ENCODE data around the gene CADM2.
"Not testable (repeated sequence)": the region's sequence is repeated elsewhere in the genome, so short reads cannot be mapped to it uniquely, and the experiment has no call there.

Gene CADM2

GRCh38 chr3:85120879-85121278, 162.1 kb downstream of the CADM2 start:
- no peak for TF ChIP-seq CTCF (IDR thresholded peaks at IDR 0.05; ENCODE audit: insufficient read depth, low read length, poor library complexity, severe bottlenecking)
- no peaks in the 10 kb centered on the region for H3K36me3 ChIP-seq (ENCODE audit: control insufficient read depth, insufficient read depth, low read length)
- DNase-seq (ENCODE audit: extremely low read depth, insufficient read length): no peak
- H3K4me3 ChIP-seq (replicated peaks; ENCODE audit: low read depth, low read length): no peak overlapping the region
- no peaks in the 10 kb centered on the region for H3K27me3 ChIP-seq (replicated peaks; ENCODE audit: control insufficient read depth, insufficient read depth, low read length)

GRCh38 chr3:85132864-85133263, 174.1 kb downstream of the CADM2 start:
- H3K36me3 ChIP-seq (ENCODE audit: control insufficient read depth, insufficient read depth, low read length); H3K4me3 ChIP-seq (replicated peaks; ENCODE audit: low read depth, low read length); DNase-seq (ENCODE audit: extremely low read depth, insufficient read length); H3K27me3 ChIP-seq (replicated peaks; ENCODE audit: control insufficient read depth, insufficient read depth, low read length): not testable (repeated sequence)

- DNase-seq (ENCODE audit: extremely low read depth, insufficient read length); H3K36me3 ChIP-seq (ENCODE audit: control insufficient read depth, insufficient read depth, low read length); H3K27me3 ChIP-seq (replicated peaks; ENCODE audit: control insufficient read depth, insufficient read depth, low read length); H3K4me3 ChIP-seq (replicated peaks; ENCODE audit: low read depth, low read length): not testable (repeated sequence)
Measured at GRCh38 chr3:85133691-85134420, 175.1 kb downstream of the CADM2 start.

GRCh38 chr3:85142626-85143025, 183.8 kb downstream of the CADM2 start:
- no peak for TF ChIP-seq CTCF (IDR thresholded peaks at IDR 0.05; ENCODE audit: insufficient read depth, low read length, poor library complexity, severe bottlenecking)
- DNase-seq (ENCODE audit: extremely low read depth, insufficient read length): no peak
- Histone ChIP-seq H3K36me3 (ENCODE audit: control insufficient read depth, insufficient read depth, low read length) (no peaks in the 10 kb centered on the region), H3K27me3 (replicated peaks; ENCODE audit: control insufficient read depth, insufficient read depth, low read length) (no peaks in the 10 kb centered on the region), H3K4me3 (replicated peaks; ENCODE audit: low read depth, low read length) (no peak overlapping the region)

- DNase-seq (ENCODE audit: extremely low read depth, insufficient read length): no peak
- no peaks in the 10 kb centered on the region for H3K36me3 ChIP-seq (ENCODE audit: control insufficient read depth, insufficient read depth, low read length)
- no peaks in the 10 kb centered on the region for H3K27me3 ChIP-seq (replicated peaks; ENCODE audit: control insufficient read depth, insufficient read depth, low read length)
- no peak for TF ChIP-seq CTCF (IDR thresholded peaks at IDR 0.05; ENCODE audit: insufficient read depth, low read length, poor library complexity, severe bottlenecking)
- no peak overlapping the region for H3K4me3 ChIP-seq (replicated peaks; ENCODE audit: low read depth, low read length)
Measured at GRCh38 chr3:85148036-85148435, 189.2 kb downstream of the CADM2 start.

GRCh38 chr3:85151555-85151954, 192.8 kb downstream of the CADM2 start:
- Histone ChIP-seq H3K4me3 (replicated peaks; ENCODE audit: low read depth, low read length) (no peak overlapping the region), H3K27me3 (replicated peaks; ENCODE audit: control insufficient read depth, insufficient read depth, low read length) (no peaks in the 10 kb centered on the region), H3K36me3 (ENCODE audit: control insufficient read depth, insufficient read depth, low read length) (no peaks in the 10 kb centered on the region)
- DNase-seq (ENCODE audit: extremely low read depth, insufficient read length): no peak
- TF ChIP-seq CTCF (IDR thresholded peaks at IDR 0.05; ENCODE audit: insufficient read depth, low read length, poor library complexity, severe bottlenecking): no peak

- not testable (repeated sequence) for DNase-seq (ENCODE audit: extremely low read depth, insufficient read length); H3K4me3 ChIP-seq (replicated peaks; ENCODE audit: low read depth, low read length); H3K27me3 ChIP-seq (replicated peaks; ENCODE audit: control insufficient read depth, insufficient read depth, low read length); H3K36me3 ChIP-seq (ENCODE audit: control insufficient read depth, insufficient read depth, low read length)
Measured at GRCh38 chr3:85153279-85153678, 194.5 kb downstream of the CADM2 start.

All from GM06990 (cell line).